Retinal pigment epithelial cell (primary cell): ENCODE measurements around the gene SOX30.

Source experiments
- DNase-seq: peaks from one replicate; pipeline ENCODE4 v3.0.0-alpha.2; 2010; ENCODE audit warnings: low read depth
- H3K4me3 ChIP-seq: 2 replicates; pipeline ENCODE4 v1.5.1; 2011; ENCODE audit warnings: mild to moderate bottlenecking, low read length, control low read depth, moderate library complexity
- TF ChIP-seq, protein P1 (sequence below): conservative IDR thresholded peaks from 2 replicates; pipeline ENCODE4 v1.5.1; 2011; ENCODE audit warnings: low read depth, low read length, control low read depth, inconsistent platforms

SOX30 gene

DNA sequence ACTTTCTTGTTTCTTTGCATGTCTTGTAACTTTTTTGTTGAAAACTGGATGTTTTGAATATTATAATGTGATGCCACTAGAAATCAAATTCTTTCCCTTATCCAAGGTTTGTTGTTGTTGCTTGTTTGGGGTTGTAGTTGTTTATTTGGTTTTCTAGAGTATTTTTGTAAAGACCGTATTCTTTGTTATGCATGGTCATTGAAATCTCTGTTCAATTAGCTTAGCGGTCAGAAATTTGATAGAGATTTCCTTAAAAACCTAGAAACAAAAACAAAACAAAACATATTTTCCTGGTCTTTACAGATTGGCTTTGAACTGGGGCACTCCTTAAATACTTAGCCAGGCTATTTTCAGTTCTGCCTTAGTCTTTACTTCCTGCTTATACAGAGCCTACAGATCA is 21.9 kb downstream of the SOX30 start:
- H3K4me3 ChIP-seq = no peak overlapping the region
- no peak for DNase-seq
- TF ChIP-seq, protein P1, sequence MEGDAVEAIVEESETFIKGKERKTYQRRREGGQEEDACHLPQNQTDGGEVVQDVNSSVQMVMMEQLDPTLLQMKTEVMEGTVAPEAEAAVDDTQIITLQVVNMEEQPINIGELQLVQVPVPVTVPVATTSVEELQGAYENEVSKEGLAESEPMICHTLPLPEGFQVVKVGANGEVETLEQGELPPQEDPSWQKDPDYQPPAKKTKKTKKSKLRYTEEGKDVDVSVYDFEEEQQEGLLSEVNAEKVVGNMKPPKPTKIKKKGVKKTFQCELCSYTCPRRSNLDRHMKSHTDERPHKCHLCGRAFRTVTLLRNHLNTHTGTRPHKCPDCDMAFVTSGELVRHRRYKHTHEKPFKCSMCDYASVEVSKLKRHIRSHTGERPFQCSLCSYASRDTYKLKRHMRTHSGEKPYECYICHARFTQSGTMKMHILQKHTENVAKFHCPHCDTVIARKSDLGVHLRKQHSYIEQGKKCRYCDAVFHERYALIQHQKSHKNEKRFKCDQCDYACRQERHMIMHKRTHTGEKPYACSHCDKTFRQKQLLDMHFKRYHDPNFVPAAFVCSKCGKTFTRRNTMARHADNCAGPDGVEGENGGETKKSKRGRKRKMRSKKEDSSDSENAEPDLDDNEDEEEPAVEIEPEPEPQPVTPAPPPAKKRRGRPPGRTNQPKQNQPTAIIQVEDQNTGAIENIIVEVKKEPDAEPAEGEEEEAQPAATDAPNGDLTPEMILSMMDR = no peak

DNA sequence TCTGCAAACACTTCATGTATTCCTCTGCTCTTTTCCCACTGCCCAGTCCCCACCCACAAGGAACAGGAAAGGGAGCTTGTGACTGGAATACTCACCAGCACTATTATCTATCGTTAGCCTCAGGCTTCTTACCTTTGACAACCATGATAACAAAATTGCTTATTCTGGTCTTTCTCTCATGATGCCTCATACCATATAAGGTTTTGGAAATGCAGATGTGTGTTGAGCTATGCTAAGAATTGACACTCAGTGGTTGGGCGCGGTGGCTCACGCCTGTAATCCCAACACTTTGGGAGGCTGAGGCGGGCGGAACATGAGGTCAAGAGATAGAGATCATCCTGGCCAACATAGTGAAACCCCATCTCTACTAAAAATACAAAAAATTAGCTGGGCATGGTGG is 25.4 kb downstream of the SOX30 start:
- no peak for DNase-seq
- TF ChIP-seq, protein P1 = no peak
- no peak overlapping the region for H3K4me3 ChIP-seq

DNA sequence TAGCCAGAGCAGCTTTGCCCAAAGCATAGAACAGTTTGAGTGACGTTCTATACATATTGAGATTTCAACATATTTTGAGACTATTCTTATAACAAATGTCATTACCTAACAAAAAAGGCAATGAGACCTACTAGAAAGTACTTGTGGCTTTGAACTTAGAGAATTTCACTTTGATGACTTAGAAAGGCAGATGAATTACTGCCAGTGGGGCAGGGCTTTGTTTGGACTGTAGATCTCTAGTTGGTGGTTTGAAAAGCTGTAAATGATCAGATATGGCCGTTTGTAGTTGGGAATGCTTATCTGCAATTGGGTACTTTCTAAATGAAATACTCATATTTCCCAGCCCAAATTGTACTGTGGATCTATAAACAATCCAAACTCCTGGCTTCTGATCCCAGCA is 28.1 kb downstream of the SOX30 start:
- DNase-seq = no peak
- no peak overlapping the region for H3K4me3 ChIP-seq
- TF ChIP-seq, protein P1 = no peak

DNA sequence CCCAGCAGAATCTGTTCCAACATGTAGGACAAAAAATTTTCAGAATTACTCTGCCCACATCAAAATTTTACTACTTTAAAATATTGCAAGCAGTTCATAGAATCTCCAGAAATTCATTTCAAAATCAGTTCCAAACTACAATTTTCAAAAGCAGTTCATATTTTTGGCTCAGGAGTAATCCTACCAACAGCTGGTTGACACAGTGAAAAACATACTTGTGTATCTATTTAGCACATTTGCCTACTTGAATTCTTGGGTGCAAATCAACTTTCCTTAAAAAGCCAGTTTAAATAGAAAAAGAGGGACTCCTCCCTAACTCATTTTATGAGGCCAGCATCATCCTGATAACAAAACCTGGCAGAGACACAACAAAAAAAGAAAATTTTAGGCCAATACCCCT is 31.5 kb downstream of the SOX30 start:
- no peak for DNase-seq
- TF ChIP-seq, protein P1 = no peak
- no peak overlapping the region for H3K4me3 ChIP-seq

DNA sequence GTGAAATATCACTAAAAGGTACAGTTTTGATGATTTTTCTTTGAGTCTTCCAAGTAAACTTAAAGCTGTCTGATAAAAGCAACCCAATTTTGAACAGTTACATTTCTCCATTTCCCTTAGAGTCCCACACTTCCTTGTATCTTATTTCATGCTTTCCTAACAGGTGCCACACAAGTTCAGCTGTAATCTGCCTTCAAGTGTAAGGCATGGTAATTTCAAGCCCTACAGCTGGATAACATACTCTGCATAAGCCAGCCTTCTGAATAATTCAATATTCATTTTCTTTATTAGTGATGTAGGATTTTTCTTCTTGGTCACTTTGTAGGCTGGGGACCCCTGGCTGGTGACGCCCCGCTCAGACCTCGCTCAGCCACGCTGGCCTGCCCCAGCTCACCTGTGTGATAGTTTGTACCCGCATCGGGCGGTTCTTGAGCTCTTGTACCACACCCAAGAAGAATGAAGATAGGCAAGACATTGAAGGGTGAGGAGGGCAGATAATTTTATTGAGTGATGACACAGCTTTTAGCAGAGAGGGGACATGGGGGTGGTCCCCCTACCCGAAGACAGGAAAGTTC is 34.0 kb downstream of the SOX30 start:
- TF ChIP-seq, protein P1 = no peak
- DNase-seq = no peak
- H3K4me3 ChIP-seq = no peak overlapping the region

DNA sequence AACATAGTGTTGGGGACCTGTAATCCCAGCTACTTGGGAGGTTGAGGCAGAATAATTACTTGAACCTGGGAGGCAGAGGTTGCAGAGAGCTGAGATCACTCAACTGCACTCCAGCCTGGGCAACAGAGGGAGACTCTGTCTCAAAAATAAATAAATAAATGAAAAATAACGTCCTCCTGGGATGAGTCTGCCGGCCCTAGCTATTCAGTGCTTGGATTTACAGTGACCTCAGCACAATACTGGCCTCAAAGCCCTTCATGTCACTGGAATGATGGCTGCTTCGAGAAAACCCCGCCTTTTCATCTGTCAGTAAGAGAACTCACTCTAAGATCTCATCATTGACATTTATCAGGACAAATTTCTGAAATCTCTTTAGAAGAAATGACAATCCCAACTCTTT is 35.5 kb downstream of the SOX30 start:
- TF ChIP-seq, protein P1 = no peak
- DNase-seq = no peak
- no peak overlapping the region for H3K4me3 ChIP-seq

DNA sequence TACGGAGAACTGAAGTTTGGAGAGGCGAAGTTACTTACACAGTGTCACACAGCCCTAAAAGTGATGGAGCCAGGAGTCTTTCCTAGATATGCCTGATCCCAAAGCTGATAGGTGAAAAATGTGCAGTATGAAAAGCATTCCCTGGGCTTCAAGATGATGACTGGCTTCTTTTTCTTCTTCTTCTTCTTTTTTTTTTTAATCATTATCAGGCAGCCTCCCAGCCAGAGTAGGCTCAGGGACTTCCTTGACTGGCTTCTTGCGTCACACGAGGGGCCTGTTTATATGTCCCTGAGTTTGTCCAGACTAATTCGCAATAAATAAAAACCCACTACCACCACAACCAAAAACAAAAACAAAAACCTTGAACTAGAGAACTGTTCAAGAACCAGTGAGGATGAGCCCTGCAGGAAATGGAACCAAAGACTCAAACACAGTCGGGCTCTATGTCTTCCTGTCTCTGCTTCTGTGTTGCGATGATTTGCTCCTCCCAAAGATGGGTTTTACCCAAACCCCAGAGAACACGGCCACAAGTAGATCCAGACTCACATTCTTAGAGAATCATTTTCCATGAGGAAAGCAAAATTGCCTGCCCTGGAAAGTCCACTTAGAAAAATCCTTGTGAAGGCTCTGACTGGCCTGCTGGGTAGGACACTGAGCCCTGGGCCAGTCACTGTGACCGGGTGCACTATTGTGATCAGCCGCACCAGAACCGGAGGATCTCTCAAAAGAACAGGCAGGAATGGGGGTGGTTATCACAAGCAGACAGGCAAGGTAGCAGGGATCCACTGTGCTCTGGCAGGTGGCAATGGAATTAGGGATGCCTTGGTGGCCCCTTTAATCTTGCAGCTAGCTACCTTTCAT is 38.6 kb downstream of the SOX30 start:
- TF ChIP-seq, protein P1 = no peak
- DNase-seq = no peak
- H3K4me3 ChIP-seq = no peak overlapping the region
